Measurements from ENCODE around the gene SLC25A42. TPM values are rescaled to one million over a fixed set of nuclear protein-coding genes. Genes with fewer than 3 reads are reported as not detected.

The SLC25A42 gene
- total and polyA plus RNA-seq, 2 donors (not counting 3 experiments of a cell fraction or from before 2014, with no cell fraction given): 6.2 to 6.3 TPM

GRCh38 chr19:19122902-19123301 lies 59.1 kb downstream of the SLC25A42 start:
- dilution Hi-C loops (cut with MboI; ENCODE audit: extremely low pct_ligation_motif_present, low sequenced_read_pairs): no loop called here
- Histone ChIP-seq H3K9ac (replicated peaks; ENCODE audit: extremely low read depth, insufficient read depth, low read length) (no peak overlapping the region), H2AFZ (ENCODE audit: low read depth, low read length) (no peak overlapping the region), H3K36me3 (ENCODE audit: control insufficient read depth in 2 of 2, extremely low read depth in 1 of 2, insufficient read depth in 2 of 2, low read length in 2 of 2) (no peaks in the 10 kb centered on the region), H3K27ac (ENCODE audit: insufficient read depth, low read depth, low read length) (no peak overlapping the region), H3K4me2 (ENCODE audit: insufficient read depth, low read length) (no peak overlapping the region), H3K4me1 (ENCODE audit: control insufficient read depth, extremely low read depth, insufficient read depth, low read length) (no peaks in the 10 kb centered on the region), H4K20me1 (replicated peaks; ENCODE audit: control insufficient read depth, extremely low read depth, insufficient read depth, low read length) (no peaks in the 10 kb centered on the region), H3K9me3 (replicated peaks; ENCODE audit: control insufficient read depth, insufficient read depth, low read length) (no peaks in the 10 kb centered on the region), H3K9me1 (replicated peaks; ENCODE audit: control insufficient read depth, extremely low read depth, insufficient read depth, low read length) (no peaks in the 10 kb centered on the region), H3K79me2 (ENCODE audit: control insufficient read depth, insufficient read depth, low read length) (no peaks in the 10 kb centered on the region), H3K27me3 (ENCODE audit: control insufficient read depth in 2 of 2, insufficient read depth in 2 of 2, low read length in 2 of 2) (no peaks in the 10 kb centered on the region), H3K4me3 (replicated peaks in 1 of 3; ENCODE audit: insufficient read depth in 1 of 3, low read depth in 1 of 3, low read length in 3 of 3) (no peak overlapping the region)
- no TSS peak for BruUV-seq (replicated peaks)
- DNase-seq (ENCODE audit: low read depth, low spot score) (no peak), FAIRE-seq (no peak)
- POLR2A ChIA-PET: no interaction called here
- intact Hi-C loops (cut with micrococcal nuclease): no loop called here
- CTCF ChIA-PET: interaction anchor here (1.2 to 1.4 kb wide), 2 partner anchors 18 to 54 kb away, joined by 3 read pairs; no protein-coding TSS in a partner anchor
- TF ChIP-seq EZH2 (IDR thresholded peaks at IDR 0.05; ENCODE audit: borderline replicate concordance, low read depth, low read length, severe bottlenecking) (no peak), POLR2AphosphoS5 (IDR thresholded peaks at IDR 0.05; ENCODE audit: insufficient read depth, low read depth, low read length) (no peak), FOS (IDR thresholded peaks at IDR 0.05; ENCODE audit: borderline replicate concordance, insufficient read depth, low read length) (no peak), GATA2 (IDR thresholded peaks at IDR 0.05; ENCODE audit: insufficient read depth, insufficient read length, low read depth, low read length) (no peak), MAX (IDR thresholded peaks at IDR 0.05; ENCODE audit: insufficient read depth, insufficient read length) (no peak), POLR2A (IDR thresholded peaks at IDR 0.05; ENCODE audit: low read depth, low read length) (no peak), JUN (IDR thresholded peaks at IDR 0.05; ENCODE audit: borderline replicate concordance, insufficient read depth, insufficient read length, low read depth) (no peak), CTCF (IDR thresholded peaks at IDR 0.05; ENCODE audit: extremely low read depth in 1 of 2, insufficient read depth in 1 of 2, low read depth in 1 of 2, low read length in 2 of 2) (no peak), MYC (IDR thresholded peaks at IDR 0.05; ENCODE audit: low read depth, low read length) (no peak)
